Measurements from ENCODE around the gene PRKACB. TPM values are rescaled to one million over a fixed set of nuclear protein-coding genes. Genes with fewer than 3 reads are reported as not detected.

Gene PRKACB
- total and polyA plus RNA-seq, 10 of the 15 experiments (the other 5 are each of a cell fraction or from before 2014, with no cell fraction given) = 3.1 to 9.0 (median 7.1) TPM; not detected in 1

GRCh38 chr1:84168783-84169182 is 24.7 kb downstream of the PRKACB start:
- Histone ChIP-seq H3K36me3 (ENCODE audit: control insufficient read depth in 2 of 2, insufficient read depth in 2 of 2, low read length in 1 of 2) (no peaks in the 10 kb centered on the region), H4K20me1 (ENCODE audit: control insufficient read depth, insufficient read depth) (no peaks in the 10 kb centered on the region), H3K4me1 (ENCODE audit: control insufficient read depth, insufficient read depth, low read length) (peaks cover 9% of the 10 kb centered on the region; the same call in 1 of the 2 replicates), H3K4me3 (no peak overlapping the region), H3K27me3 (replicated peaks in 1 of 2; ENCODE audit: control insufficient read depth in 2 of 2, insufficient read depth in 2 of 2, low read length in 1 of 2) (no peaks in the 10 kb centered on the region), H3K79me2 (ENCODE audit: control insufficient read depth, insufficient read depth, low read length) (no peaks in the 10 kb centered on the region), H2AFZ (ENCODE audit: control insufficient read depth, low read depth, low read length) (no peak overlapping the region), H3K4me2 (ENCODE audit: control insufficient read depth, insufficient read depth) (no peak overlapping the region), H3K9ac (ENCODE audit: control insufficient read depth, insufficient read depth, low read length) (no peak overlapping the region), H3K9me3 (replicated peaks; ENCODE audit: control insufficient read depth, insufficient read depth, low read length) (no peaks in the 10 kb centered on the region), H3K27ac (ENCODE audit: control insufficient read depth, insufficient read depth) (no peak overlapping the region)
- POLR2A ChIA-PET = no interaction called here
- TF ChIP-seq ZNF592 (IDR thresholded peaks at IDR 0.05) (no peak), SIX5 (IDR thresholded peaks at IDR 0.05; ENCODE audit: low read depth, low read length, severe bottlenecking) (no peak), BACH1 (IDR thresholded peaks at IDR 0.05; ENCODE audit: borderline replicate concordance) (no peak), USF1 (IDR thresholded peaks at IDR 0.05; ENCODE audit: borderline replicate concordance, extremely low read length, insufficient read depth, low read depth, low read length) (no peak), HSF1 (IDR thresholded peaks at IDR 0.05; ENCODE audit: low read depth, low read length) (no peak), JUND (IDR thresholded peaks at IDR 0.05; ENCODE audit: low read depth, low read length) (no peak), REST (IDR thresholded peaks at IDR 0.05; ENCODE audit: low read depth, low read length) (no peak), STAT3 (IDR thresholded peaks at IDR 0.05; ENCODE audit: low read depth, low read length) (no peak)
- ATAC-seq (no peak), FAIRE-seq (no peak), DNase-seq (ENCODE audit: low read depth, low spot score) (no peak)
- intact Hi-C loops (cut with micrococcal nuclease; ENCODE audit: unreplicated experiment) (no loop called here), in situ Hi-C loops (cut with MboI) (no loop called here)
- 93% methylated on average over 2 of the region's 2 CpGs for WGBS (ENCODE audit: insufficient coverage, insufficient replicate concordance, low lambda C conversion rate, missing lambda C conversion rate)
- CTCF ChIA-PET = no interaction called here
- SMC1A ChIA-PET (ENCODE audit: uncharacterized antibody, unreplicated experiment) = interaction anchor here (0.6 kb wide), 1 partner anchor 78 kb away, joined by 3 read pairs; no protein-coding TSS in a partner anchor
- no TSS peak for BruUV-seq (replicated peaks)
- RAD21 ChIA-PET (ENCODE audit: unreplicated experiment) = no interaction called here
